ENCODE results near the gene RNU5D-1. TPM values are rescaled to one million over a fixed set of nuclear protein-coding genes. Genes with fewer than 3 reads are reported as not detected.

RNU5D-1 gene
- total and polyA plus RNA-seq, 2 of the 13 experiments (the other 11 are each of a cell fraction or from before 2014, with no cell fraction given), result 165 TPM; not detected in 1

DNA sequence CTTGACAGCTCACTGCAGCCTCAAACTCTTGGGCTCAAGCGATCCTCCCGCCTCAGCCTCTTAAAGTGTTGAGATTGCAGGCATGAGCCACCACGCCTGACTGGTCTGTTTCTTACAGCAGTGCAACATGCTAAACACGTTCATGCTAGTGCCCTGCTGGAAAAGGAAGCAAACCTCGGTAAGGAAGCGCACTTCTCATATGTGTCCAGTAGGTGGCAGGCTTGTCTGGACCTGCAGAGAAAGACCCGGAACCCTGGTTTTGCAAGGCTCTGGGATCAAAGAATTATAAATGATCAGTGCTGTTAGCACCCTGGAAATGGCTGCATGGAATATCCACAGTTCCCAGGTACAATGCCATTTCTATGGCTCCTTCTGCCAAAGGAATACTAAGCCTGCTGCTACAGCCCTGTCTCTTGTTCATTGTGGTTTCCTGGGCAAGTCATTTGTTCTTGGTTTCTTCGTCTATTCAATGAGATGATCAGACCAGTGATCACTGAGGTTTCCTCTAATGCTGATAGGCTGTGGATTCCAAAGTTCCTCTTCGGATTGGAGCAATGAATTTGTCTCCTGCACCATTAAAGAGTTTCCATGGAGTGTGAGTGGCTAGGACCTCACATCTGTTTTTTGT lies 15.9 kb downstream of the RNU5D-1 start (continued):
- TF ChIP-seq TEF (CRISPR knock-in tag; IDR thresholded peaks at IDR 0.05) (no peak), ZNF746 (CRISPR knock-in tag; IDR thresholded peaks at IDR 0.05) (no peak), PRPF4 (IDR thresholded peaks at IDR 0.05; ENCODE audit: low read depth, low read length, poor library complexity, severe bottlenecking) (no peak), ZNF589 (CRISPR knock-in tag; conservative IDR thresholded peaks at IDR 0.05) (no peak), ARNT2 (CRISPR knock-in tag; IDR thresholded peaks at IDR 0.05; ENCODE audit: low read depth) (0 out of 2 replicates have a peak, but pooled peaks have one; percentile 33), DR1 (CRISPR knock-in tag; IDR thresholded peaks at IDR 0.05) (no peak), KLF9 (CRISPR knock-in tag; IDR thresholded peaks at IDR 0.05; ENCODE audit: low read depth) (no peak), ESRRA (CRISPR knock-in tag; IDR thresholded peaks at IDR 0.05; ENCODE audit: low read depth) (no peak), WIZ (CRISPR knock-in tag; IDR thresholded peaks at IDR 0.05) (no peak), ELF4 (CRISPR knock-in tag; IDR thresholded peaks at IDR 0.05; ENCODE audit: borderline replicate concordance) (no peak), ZBTB39 (CRISPR knock-in tag; IDR thresholded peaks at IDR 0.05) (0 out of 2 replicates have a peak, but pooled peaks have one; percentile 37), SRSF4 (IDR thresholded peaks at IDR 0.05; ENCODE audit: low read depth, low read length, poor library complexity, severe bottlenecking) (no peak), FOXA3 (CRISPR knock-in tag; IDR thresholded peaks at IDR 0.05) (no peak), POLR2AphosphoS5 (IDR thresholded peaks at IDR 0.05; ENCODE audit: low read depth, low read length) (no peak), LCORL (IDR thresholded peaks at IDR 0.05) (no peak), LCORL (CRISPR knock-in tag; IDR thresholded peaks at IDR 0.05) (no peak), MAF1 (CRISPR knock-in tag; IDR thresholded peaks at IDR 0.05; ENCODE audit: borderline replicate concordance) (no peak), ZNF253 (CRISPR knock-in tag; IDR thresholded peaks at IDR 0.05; ENCODE audit: borderline replicate concordance) (no peak), ZNF235 (CRISPR knock-in tag; IDR thresholded peaks at IDR 0.05; ENCODE audit: borderline replicate concordance) (no peak), ZNF468 (CRISPR knock-in tag; IDR thresholded peaks at IDR 0.05) (no peak), ATM (IDR thresholded peaks at IDR 0.05; ENCODE audit: borderline replicate concordance) (no peak), NPAS2 (CRISPR knock-in tag; IDR thresholded peaks at IDR 0.05; ENCODE audit: borderline replicate concordance) (no peak), SMC3 (IDR thresholded peaks at IDR 0.05; ENCODE audit: low read length) (peak; percentile 53), PRDM15 (CRISPR knock-in tag; IDR thresholded peaks at IDR 0.05) (no peak), ETV5 (CRISPR knock-in tag; IDR thresholded peaks at IDR 0.05; ENCODE audit: borderline replicate concordance) (no peak; the same call in 1 of the 2 replicates)

Data from HepG2 (cell line).